ENCODE measurements around the gene OTUD1.

DNA sequence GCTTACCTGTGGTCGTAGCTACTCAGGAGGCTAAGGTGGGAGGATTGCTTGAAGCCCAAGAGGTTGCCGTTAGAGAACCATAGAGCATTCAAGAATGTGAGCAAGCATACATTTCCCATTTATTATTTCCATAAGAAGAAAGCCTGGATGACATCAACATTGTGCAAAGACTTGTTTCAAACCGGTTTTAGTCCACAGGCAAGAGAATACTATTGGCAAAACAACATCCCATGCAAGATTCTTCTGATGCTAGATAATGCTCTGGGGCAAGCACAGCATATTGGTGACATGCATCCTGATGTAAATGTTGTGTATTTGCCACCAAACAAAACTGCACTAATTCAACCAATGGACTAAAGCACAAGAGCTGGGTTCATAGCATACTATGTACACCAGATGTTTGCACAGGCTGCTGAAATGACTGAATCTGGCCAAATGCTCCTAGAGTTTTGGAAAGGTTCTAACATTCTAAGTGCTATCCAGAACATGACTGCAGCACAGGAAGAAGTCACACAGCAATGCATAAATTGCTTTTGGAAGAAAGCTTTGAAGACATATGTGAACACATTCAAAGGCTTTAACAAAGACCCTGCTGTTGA is 42.6 kb downstream of the OTUD1 start:
- TF ChIP-seq EHMT2 (IDR thresholded peaks at IDR 0.05; ENCODE audit: low read depth) (no peak), CEBPB (IDR thresholded peaks at IDR 0.05) (no peak), RAD21 (conservative IDR thresholded peaks at IDR 0.05 in 1 of 2, IDR thresholded peaks at IDR 0.05 in 1 of 2) (no peak), CBX2 (IDR thresholded peaks at IDR 0.05; ENCODE audit: borderline replicate concordance, low read depth) (no peak), MYC (IDR thresholded peaks at IDR 0.05; ENCODE audit: borderline replicate concordance, low read length) (no peak), TP53 (CRISPR knock-in tag; IDR thresholded peaks at IDR 0.05) (no peak), CHD2 (IDR thresholded peaks at IDR 0.05; ENCODE audit: low read length, partially characterized antibody) (no peak), JUNB (IDR thresholded peaks at IDR 0.05) (no peak)
- TF ChIP-seq, protein P1, sequence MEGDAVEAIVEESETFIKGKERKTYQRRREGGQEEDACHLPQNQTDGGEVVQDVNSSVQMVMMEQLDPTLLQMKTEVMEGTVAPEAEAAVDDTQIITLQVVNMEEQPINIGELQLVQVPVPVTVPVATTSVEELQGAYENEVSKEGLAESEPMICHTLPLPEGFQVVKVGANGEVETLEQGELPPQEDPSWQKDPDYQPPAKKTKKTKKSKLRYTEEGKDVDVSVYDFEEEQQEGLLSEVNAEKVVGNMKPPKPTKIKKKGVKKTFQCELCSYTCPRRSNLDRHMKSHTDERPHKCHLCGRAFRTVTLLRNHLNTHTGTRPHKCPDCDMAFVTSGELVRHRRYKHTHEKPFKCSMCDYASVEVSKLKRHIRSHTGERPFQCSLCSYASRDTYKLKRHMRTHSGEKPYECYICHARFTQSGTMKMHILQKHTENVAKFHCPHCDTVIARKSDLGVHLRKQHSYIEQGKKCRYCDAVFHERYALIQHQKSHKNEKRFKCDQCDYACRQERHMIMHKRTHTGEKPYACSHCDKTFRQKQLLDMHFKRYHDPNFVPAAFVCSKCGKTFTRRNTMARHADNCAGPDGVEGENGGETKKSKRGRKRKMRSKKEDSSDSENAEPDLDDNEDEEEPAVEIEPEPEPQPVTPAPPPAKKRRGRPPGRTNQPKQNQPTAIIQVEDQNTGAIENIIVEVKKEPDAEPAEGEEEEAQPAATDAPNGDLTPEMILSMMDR (IDR thresholded peaks at IDR 0.05): no peak
- TF ChIP-seq, protein P2, sequence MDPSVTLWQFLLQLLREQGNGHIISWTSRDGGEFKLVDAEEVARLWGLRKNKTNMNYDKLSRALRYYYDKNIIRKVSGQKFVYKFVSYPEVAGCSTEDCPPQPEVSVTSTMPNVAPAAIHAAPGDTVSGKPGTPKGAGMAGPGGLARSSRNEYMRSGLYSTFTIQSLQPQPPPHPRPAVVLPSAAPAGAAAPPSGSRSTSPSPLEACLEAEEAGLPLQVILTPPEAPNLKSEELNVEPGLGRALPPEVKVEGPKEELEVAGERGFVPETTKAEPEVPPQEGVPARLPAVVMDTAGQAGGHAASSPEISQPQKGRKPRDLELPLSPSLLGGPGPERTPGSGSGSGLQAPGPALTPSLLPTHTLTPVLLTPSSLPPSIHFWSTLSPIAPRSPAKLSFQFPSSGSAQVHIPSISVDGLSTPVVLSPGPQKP (IDR thresholded peaks at IDR 0.05; ENCODE audit: low read depth, low read length): no peak
